GM04503 (cell line): ENCODE results near the gene AFF2.
A peak's percentile ranks its signal among the peaks of the same experiment; 100 is the strongest.

Experiments used
- DNase-seq: peaks from one replicate; pipeline ENCODE4 v3.0.0-alpha.2; 2012; ENCODE audit warnings: low read depth

AFF2 gene

GRCh38 chrX:148929686-148930085 lies 429.3 kb downstream of the AFF2 start:
- peak; percentile 36 for DNase-seq

GRCh38 chrX:148930206-148930729 lies 429.9 kb downstream of the AFF2 start:
- no peak for DNase-seq

DNA sequence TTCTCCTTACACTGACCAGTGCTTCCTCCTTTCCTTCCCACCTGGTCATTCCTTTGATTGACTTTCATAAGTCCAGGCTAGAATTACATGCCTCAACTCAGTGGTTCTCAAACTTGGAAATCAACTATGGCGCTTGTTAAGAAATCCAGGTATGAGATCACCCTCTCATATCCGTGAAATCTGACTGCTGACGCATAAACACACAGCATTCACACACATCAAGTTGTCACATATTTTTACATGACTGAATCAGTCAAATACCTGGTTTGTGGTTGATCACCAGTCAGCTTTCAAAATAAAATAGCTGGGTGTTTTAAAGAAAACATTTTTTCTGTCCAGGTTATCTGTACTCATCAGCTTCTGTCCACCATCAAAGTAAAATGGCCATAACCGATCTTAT lies 433.5 kb downstream of the AFF2 start:
- DNase-seq = no peak

GRCh38 chrX:148938348-148938747 lies 437.9 kb downstream of the AFF2 start:
- no peak for DNase-seq

DNA sequence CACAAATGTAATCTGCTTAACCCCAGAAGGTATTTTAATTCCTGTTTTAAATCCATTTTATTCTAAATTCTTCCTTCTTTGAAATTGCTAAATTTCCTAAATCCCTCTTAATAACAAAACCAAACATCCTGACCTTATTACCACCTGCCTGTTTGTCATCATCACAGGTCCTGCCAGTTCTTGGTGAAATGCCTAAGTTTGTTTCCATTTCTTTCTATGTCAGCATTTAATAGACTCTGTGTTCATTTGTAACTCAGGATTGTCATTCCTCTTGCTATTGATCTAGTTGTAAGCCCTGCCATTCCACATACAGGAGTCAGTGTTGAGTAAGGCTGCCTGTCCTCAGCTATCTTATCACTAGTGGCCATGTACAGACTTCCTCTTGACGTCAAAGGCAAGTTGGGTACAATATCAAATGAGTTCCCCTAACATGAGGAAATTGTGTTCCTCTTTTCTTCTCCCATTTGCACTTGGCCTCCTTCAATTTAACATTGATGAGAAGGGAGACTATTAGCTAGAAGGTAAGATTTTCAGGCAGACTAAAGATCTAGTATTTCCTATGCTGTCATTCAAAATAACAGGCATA lies 440.1 kb downstream of the AFF2 start:
- no peak for DNase-seq

DNA sequence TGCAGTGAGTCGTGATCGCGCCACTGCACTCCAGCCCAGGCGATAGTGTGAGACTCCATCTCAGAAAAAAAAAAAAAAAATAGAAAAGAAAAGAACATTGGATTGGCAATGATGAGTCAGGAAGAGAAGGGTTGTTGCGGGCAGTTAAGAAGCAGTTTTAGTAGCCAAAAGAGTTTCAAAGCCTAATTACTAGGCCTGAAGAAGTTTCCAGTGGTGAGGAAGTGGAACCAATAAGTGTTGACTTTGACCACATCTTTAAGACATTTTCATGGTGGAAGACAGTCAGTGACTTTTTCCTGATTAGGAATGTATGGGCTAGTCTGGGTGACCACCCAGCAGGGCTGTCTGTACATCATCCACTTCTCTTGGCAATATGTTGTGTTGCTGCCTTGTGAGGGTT lies 442.3 kb downstream of the AFF2 start:
- DNase-seq = no peak

GRCh38 chrX:148947399-148947975 lies 447.1 kb downstream of the AFF2 start:
- DNase-seq = no peak

DNA sequence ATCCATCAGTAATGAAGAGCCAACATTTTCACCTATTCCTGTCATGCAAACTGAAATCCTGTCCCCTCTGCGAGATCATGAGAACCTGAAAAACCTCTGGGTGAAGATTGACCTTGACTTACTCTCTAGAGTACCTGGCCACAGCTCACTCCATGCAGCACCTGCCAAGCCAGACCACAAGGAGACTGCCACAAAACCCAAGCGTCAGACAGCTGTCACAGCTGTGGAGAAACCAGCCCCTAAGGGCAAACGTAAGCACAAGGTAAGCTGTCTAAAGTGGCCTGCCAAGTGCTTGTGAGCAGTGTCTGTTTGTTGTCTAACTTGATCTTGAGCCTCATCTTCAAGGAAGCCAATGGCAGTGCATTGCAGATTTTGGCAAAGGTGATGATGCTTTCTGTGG lies 455.9 kb downstream of the AFF2 start:
- DNase-seq = no peak

DNA sequence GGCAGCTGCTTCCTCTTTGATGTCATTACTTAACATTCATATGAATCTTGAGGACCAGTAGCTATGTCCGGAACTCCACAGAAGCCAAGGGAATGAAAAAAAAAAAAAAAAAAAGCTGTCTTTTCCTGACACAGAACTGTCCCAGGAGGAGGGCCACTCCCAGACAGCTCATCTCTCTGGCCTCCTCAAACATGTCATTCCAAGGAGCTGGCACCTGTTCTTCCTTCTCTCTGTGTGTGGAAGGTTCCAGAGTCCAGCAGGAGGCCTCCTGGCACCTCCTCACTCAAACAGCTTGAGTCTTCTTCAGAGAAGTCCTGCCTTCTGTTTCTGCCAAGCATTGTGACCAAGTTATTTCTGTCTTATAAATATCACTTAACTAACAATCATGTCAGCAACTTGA lies 458.5 kb downstream of the AFF2 start:
- DNase-seq = no peak

GRCh38 chrX:148960060-148960459 lies 459.6 kb downstream of the AFF2 start:
- no peak for DNase-seq

DNA sequence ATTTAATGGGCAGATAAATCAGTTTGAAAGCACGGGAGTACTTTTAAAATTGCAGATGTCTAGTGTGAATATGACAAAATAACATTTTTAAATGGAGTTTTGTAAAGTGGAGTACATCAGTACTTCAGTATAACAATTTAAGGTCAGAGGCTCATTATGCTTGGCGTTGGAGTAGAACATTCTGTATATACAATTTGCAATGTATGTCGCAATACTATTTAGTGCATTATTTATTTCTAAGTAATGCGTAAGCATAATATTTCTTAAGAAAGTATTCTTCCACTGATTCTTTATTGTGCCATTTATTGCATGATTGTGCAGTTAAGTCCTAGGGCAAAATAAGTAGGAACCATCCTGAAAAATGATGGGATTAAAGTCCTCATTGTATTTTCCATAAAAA lies 461.6 kb downstream of the AFF2 start:
- DNase-seq = no peak

DNA sequence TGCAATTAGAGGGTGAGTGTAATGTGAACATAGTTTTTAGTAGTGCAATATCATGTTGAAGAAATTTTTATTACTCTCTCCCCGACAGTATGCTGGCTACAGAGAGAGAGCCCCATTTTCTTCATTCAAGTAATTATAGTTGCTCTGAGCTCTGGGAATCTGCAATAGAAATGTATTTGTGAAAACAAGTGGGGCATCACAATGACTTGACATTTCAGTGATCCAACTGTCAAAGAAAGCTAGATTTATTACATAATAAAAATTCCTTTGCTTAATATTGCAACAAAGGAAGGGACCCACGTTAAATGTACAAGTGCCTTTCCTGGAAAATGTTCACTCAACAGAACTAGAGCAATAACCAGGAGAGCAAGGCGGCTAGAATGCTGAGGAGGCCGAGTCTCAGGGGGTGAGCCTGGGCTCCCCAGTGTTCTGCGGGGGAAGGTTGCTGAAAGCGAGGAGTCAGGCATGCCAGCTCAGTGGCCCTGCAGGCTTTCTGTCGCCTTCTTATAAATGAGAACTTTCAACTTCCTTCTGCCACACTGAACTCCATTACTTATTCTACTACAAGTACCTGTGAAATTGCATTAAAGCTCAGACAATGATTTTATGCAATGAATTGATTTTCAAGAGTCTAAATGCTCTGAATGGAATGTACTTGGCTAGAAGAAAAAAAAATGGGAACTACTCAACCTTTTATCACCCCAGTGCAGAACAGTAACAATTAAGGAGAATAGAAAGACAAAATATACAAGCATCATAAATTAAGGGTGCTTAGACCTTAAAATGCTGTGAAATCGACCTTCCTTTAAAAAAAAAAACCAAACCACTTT lies 476.4 kb downstream of the AFF2 start:
- DNase-seq = no peak

- no peak for DNase-seq
Measured at GRCh38 chrX:148979786-148980185, 479.4 kb downstream of the AFF2 start.

DNA sequence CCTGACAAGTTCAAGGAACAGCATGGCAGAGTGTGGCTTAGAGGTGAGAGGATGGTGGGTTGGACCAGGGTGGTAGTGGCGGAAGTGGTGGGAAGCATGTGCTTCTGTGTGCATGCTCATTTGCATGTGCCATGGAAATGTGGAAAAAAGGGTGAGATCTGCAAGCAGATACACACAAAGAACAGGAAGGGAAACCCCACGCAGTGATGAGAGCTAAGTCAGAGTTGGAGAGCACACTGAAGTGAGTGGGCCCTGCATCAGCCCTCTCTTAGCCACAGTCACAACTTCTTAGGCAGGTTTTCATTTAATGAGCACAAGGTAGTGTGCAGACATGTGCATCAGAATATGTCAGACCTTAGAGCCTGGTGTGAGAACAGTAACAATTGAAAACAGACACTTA lies 483.8 kb downstream of the AFF2 start:
- DNase-seq = no peak

GRCh38 chrX:148991502-148991901 lies 491.1 kb downstream of the AFF2 start:
- no peak for DNase-seq

DNA sequence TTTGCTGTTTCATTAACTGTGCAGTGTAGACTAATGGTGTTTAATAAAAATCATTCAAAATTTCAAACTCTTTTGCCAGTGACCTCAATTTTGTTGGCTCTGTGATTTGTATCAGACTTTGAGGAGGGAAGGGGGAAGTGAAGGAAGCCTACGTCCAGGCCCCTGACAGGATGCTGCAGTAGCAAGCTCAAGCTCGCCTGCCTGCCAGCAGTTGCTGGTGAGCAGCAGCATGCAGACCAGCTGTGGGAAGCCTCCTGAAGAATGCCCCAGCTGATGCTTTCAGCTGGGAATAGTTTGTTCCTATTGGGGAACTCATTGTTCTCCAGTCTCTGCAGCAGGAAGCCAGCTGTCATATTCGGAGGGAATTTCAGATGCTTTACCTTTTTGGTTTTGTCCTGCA lies 495.2 kb downstream of the AFF2 start:
- DNase-seq = no peak

DNA sequence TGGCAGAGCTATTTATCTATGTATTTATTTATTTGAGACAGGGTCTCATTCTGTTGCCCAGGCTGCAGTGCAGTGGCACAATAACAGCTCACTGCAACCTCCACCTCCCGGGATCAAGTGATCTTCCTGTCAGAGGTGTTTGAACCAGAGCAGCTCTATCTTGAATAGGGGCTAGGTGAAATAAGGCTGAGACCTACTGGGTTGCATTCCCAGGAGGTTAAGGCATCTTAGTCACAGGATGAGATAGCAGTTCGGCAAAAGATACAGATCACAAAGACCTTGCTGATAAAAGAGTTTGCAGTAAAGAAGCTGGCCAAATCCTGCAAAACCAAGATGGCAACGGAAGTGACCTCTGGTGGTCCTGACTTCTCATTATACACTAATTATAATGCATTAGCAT lies 501.9 kb downstream of the AFF2 start:
- DNase-seq = no peak

DNA sequence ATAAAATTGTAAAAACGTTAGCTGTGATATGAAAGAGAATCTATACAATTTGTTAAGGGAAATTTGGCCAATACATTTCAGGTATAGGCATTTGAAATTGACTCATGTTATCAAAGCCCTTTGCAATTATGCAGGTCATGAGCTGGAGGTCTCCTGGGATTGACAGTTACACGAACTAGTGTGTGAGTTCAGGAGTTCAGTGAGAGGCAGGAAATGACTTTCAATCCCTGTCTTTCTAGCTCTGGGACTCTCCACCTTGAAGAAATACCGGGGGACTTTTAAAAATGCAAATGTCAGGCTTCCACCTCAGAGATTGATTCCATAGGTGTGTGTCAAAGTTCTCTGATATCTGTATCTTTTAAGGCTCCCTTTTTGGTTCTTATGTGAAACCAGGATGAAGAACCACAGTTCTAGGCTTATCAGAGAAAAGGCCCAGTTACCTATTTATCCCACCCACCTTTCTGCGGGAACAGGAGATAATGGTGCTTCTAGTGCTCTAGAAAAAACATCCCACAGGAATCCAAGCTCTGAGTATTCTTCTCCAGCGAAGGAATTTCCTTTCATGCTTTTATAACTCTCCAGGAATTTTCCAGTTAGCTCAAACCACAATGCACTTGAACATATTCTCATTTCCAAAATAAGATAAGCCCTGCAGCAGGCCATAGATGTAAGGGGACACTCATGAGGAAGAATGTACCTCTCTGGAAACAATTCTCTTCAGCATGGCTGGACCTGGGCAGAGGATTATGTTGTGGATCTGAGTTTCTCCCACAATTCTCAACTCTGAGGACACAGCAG lies 503.6 kb downstream of the AFF2 start:
- no peak for DNase-seq

- no peak for DNase-seq
Measured at GRCh38 chrX:149004936-149005335, 504.5 kb downstream of the AFF2 start.

DNA sequence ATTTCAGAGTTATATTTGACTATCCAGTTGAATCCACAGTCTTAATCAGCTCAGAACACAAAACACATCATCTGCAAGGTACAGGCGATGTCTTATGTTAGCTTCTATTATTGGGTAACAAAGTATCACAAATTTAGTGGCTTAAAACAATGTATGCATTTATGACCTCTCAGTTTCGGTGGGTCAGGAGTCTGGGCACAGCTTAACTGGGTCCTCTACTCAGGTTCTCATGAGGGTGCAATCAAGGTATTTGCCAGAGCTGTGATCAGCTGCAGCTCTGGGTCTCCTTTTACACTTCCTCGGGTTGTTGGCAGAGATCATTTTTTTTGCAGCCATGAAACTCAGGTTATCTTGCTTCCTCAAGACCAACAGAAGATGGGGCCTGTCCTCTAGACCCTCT lies 505.8 kb downstream of the AFF2 start:
- DNase-seq = no peak

DNA sequence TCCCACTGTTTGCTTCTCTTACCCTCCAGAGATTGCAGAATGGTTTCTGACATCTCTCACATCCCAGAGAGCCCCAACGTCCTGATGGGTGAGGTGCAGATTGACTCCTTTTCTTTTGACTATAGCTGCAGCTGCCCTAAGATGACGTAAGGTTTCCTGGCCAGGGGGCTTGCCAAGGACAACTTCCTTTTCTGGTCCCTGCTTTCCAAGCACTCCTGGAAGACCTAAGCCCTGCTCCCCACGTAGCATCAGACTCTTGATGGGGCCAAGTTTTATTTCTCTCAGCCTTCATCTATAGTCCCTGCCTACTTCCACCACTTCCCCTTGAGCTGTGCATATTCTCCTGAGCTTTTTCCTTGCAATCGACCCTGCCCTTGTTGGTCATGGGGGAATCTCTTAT lies 507.0 kb downstream of the AFF2 start:
- no peak for DNase-seq

DNA sequence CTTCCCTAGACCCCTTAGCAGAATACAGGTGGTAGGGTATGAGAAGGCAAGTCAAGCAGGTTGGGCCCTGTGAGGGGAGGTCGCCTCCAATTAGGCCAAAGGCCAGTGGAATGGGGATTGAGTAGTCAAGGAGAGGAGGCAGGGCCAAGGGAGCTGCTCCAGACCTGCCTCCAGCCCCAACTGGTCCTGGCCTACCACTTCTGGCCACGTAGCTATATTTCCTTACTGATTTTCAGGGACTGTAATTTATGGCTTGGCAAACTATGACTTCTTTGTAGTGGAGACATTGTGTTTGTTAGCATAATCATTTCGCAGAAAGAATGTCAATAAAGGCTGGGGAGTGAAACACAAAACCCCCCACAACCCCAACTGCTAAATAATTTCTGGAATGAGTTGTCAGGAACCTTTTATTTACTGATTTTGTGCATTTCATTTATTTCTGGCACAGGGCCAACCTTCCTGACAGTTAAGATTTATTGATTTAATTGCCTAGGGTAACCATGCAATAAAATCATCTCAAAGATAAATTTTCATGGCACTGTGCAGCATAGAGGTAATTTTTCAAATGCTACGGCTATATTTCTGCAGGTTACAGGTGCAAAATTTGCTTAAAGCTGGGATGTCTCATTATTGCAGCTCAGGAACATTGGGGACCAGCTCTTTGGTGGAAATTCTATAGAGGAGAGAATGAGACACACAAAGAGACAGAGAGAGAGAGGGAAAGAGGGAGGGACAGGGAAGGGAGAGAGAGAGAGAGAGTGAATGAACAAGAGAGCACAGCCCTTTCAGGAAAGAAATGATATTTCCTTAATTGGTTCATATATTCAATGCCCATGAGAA lies 509.8 kb downstream of the AFF2 start:
- DNase-seq = no peak
